BE2C (cell line): ENCODE data around the gene SPOUT1.
"Not testable (repeated sequence)": the region's sequence is repeated elsewhere in the genome, so short reads cannot be mapped to it uniquely, and the experiment has no call there.

ENCODE experiments used
- DNase-seq: peaks from one replicate; pipeline ENCODE4 v3.0.0-alpha.2; 2020
- H3K27me3 ChIP-seq: fragments of 250-450 bp; sonication (Bioruptor Pico); 2 replicates; pipeline ENCODE4 v1.5.1; 2020; ENCODE audit warnings: mild to moderate bottlenecking
- H3K36me3 ChIP-seq: fragments of 250-450 bp; sonication (Bioruptor Pico); 2 replicates; pipeline ENCODE4 v1.5.1; 2020; ENCODE audit warnings: mild to moderate bottlenecking
- H3K4me1 ChIP-seq: fragments of 250-450 bp; sonication (Bioruptor Pico); 2 replicates; pipeline ENCODE4 v1.5.1; 2020
- H3K4me3 ChIP-seq: 2 replicates; pipeline ENCODE4 v1.5.1; 2011; ENCODE audit warnings: low read depth, low read length
- H3K9me3 ChIP-seq: fragments of 250-450 bp; sonication (Bioruptor Pico); 2 replicates; pipeline ENCODE4 v1.5.1; 2020
- CTCF ChIP-seq: IDR thresholded peaks from 2 replicates; pipeline ENCODE4 v1.5.1; 2012; ENCODE audit warnings: mild to moderate bottlenecking, low read depth, low read length

Gene SPOUT1

GRCh38 chr9:128802482-128802881 is 27.1 kb downstream of the SPOUT1 start:
- Histone ChIP-seq H3K9me3 (no peaks in the 10 kb centered on the region), H3K4me3 (no peak overlapping the region), H3K36me3 (peaks cover 38% of the 10 kb centered on the region), H3K27me3 (no peaks in the 10 kb centered on the region), H3K4me1 (no peaks in the 10 kb centered on the region)
- no peak for DNase-seq
- TF ChIP-seq CTCF, result no peak

- no peak for DNase-seq
- Histone ChIP-seq H3K4me3 (no peak overlapping the region), H3K27me3 (no peaks in the 10 kb centered on the region), H3K36me3 (peaks cover 34% of the 10 kb centered on the region), H3K4me1 (no peaks in the 10 kb centered on the region), H3K9me3 (no peaks in the 10 kb centered on the region)
- no peak for TF ChIP-seq CTCF
Measured at GRCh38 chr9:128800061-128800460, 29.5 kb downstream of the SPOUT1 start.

GRCh38 chr9:128798896-128799295 is 30.7 kb downstream of the SPOUT1 start:
- no peaks in the 10 kb centered on the region for H3K4me1 ChIP-seq
- no peak overlapping the region for H3K4me3 ChIP-seq
- H3K36me3 ChIP-seq, result peaks cover 32% of the 10 kb centered on the region
- no peaks in the 10 kb centered on the region for H3K27me3 ChIP-seq
- no peak for TF ChIP-seq CTCF
- DNase-seq, result no peak
- no peaks in the 10 kb centered on the region for H3K9me3 ChIP-seq

GRCh38 chr9:128794961-128795360 is 34.6 kb downstream of the SPOUT1 start:
- DNase-seq, H3K27me3 ChIP-seq, H3K9me3 ChIP-seq, H3K4me1 ChIP-seq, H3K4me3 ChIP-seq: not testable (repeated sequence)
- peaks cover 47% of the 10 kb centered on the region for H3K36me3 ChIP-seq

- no peaks in the 10 kb centered on the region for H3K9me3 ChIP-seq
- H3K27me3 ChIP-seq, result no peaks in the 10 kb centered on the region
- H3K36me3 ChIP-seq, result peaks cover 37% of the 10 kb centered on the region
- DNase-seq, result no peak
- H3K4me3 ChIP-seq, result no peak overlapping the region
- H3K4me1 ChIP-seq, result no peaks in the 10 kb centered on the region
- TF ChIP-seq CTCF, result no peak
Measured at GRCh38 chr9:128792978-128793686, 36.5 kb downstream of the SPOUT1 start.

GRCh38 chr9:128792134-128792533 is 37.5 kb downstream of the SPOUT1 start:
- no peaks in the 10 kb centered on the region for H3K4me1 ChIP-seq
- H3K4me3 ChIP-seq, result no peak overlapping the region
- no peaks in the 10 kb centered on the region for H3K9me3 ChIP-seq
- no peaks in the 10 kb centered on the region for H3K27me3 ChIP-seq
- DNase-seq, result no peak
- no peak for TF ChIP-seq CTCF
- peaks cover 27% of the 10 kb centered on the region for H3K36me3 ChIP-seq

- no peak for TF ChIP-seq CTCF
- no peak for DNase-seq
- Histone ChIP-seq H3K36me3 (peaks cover 23% of the 10 kb centered on the region), H3K4me3 (no peak overlapping the region), H3K4me1 (no peaks in the 10 kb centered on the region), H3K9me3 (no peaks in the 10 kb centered on the region), H3K27me3 (no peaks in the 10 kb centered on the region)
Measured at GRCh38 chr9:128790536-128790935, 39.1 kb downstream of the SPOUT1 start.
